Measurements from ENCODE around the gene MYH7B.

- TF ChIP-seq CTCF (IDR thresholded peaks at IDR 0.05) (no peak), POLR2AphosphoS5 (IDR thresholded peaks at IDR 0.05) (no peak), POLR2A (IDR thresholded peaks at IDR 0.05) (no peak)
Observed at GRCh38 chr20:34915131-34915530, 40.5 kb upstream of the MYH7B start.
